Endothelial cell of hepatic sinusoid (primary cell): Measurements from ENCODE around the gene MRPS18A.

ENCODE experiments used
- in situ Hi-C: cut with HindIII; loops from 2 replicates; pipeline ENCODE4 v1.10.0; 2017; ENCODE audit warnings: low sequenced_read_pairs

MRPS18A gene

DNA sequence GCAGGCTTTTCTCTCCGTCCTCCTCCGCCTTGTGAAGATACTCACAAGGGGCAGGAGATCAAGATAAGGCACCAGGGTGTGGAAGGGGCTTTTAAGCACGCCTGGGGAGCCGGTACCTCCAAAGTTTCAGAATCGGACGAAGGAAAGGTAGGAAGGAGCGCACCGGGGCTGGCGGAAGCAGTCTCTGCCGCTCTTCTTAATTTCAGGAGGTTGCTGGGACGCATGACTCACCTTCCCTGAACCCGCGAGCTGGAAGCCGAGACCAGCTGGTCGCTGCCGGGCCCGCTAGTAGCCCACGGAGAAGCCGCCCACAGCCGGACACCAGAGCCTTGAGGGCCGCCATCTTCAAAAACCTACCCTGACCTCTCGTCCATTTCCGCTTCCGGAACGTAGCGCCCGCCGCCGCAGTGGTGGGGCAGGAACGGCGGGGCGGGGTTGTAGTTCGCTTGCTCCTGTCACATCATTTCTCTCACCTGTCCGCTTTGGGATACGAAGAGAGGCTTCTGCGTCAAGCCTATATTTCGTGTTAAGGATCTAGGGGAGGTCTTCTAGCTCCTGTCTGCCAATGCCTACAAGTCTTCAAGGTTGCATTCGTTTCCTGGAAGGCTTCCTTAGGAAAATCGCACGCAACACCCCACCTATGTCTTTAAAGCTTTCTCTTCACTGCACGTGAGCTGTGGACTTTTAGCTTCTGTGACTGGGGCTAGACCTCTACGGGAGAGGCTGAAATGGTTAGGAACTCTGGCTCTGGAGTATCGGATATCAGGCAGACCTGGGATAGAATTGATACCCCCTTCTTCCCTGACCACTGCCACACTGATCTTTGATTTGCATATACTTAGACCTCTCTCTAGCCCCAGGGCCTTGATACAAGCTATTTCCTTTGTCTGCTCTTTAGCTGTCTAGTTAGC lies at the start of gene MRPS18A:
Gene MRPS18A, minus strand, starts transcription at position 355 of the 911 bp plus-strand sequence. Its CDS starts 12 bp downstream, at position 343.
- in situ Hi-C loops, result loop anchor here (5.0 to 10.0 kb wide), 2 partner anchors 35 to 147 kb away; no protein-coding TSS in a partner anchor

DNA sequence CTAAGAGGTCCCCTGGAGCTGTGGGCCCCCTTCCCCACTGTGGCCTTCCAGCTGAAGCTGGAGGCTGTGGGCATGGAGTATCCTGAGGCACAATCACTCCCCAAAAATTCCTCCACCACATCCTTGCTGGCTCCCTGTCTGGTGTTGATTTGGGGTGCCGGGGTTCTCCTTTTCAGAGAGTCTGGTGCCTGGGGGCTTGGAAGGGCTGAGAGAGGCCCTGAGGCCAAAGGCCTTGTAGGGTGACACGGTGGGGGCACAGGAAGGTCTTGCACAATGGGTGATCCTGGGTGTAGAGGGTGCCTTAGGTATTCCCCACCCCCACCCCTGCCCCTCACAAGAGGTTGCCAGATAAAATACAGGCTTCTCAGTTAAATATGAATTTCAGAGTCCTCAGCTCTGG lies 49.3 kb upstream of the MRPS18A start:
- in situ Hi-C loops, result no loop called here

GRCh38 chr6:43736211-43736786 lies 48.7 kb upstream of the MRPS18A start:
- in situ Hi-C loops, result no loop called here

DNA sequence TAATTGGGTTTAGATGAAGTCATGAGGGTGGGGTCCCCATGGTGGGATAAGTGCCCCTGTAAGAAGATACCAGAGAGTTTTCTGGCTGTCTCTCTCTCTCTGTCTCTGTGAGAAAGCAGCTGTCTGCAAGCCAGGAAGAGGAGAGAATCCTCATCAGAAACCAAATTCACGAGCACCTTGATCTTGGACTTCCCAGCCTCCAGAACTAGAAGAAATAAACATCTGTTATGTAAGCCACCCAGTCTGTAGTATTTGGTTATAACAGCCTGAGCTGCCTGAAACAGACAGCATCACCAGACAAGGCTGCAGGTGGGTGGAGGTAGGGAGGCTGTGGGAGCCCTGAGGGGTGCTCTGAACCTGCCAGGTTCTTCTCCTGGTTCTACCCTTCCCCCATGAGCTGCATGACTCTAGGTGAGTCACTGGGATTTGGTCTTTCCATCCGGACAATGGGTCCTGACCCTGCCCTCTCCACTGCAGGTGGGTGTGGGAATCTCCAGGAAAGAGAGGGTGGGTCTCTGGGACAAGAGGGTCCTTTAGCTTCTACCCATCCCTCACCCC lies 48.1 kb upstream of the MRPS18A start:
- in situ Hi-C loops, result no loop called here

GRCh38 chr6:43734294-43734665 lies 46.7 kb upstream of the MRPS18A start:
- in situ Hi-C loops, result loop anchor here (5.0 kb wide), 1 partner anchor 83 kb away; no protein-coding TSS in a partner anchor

DNA sequence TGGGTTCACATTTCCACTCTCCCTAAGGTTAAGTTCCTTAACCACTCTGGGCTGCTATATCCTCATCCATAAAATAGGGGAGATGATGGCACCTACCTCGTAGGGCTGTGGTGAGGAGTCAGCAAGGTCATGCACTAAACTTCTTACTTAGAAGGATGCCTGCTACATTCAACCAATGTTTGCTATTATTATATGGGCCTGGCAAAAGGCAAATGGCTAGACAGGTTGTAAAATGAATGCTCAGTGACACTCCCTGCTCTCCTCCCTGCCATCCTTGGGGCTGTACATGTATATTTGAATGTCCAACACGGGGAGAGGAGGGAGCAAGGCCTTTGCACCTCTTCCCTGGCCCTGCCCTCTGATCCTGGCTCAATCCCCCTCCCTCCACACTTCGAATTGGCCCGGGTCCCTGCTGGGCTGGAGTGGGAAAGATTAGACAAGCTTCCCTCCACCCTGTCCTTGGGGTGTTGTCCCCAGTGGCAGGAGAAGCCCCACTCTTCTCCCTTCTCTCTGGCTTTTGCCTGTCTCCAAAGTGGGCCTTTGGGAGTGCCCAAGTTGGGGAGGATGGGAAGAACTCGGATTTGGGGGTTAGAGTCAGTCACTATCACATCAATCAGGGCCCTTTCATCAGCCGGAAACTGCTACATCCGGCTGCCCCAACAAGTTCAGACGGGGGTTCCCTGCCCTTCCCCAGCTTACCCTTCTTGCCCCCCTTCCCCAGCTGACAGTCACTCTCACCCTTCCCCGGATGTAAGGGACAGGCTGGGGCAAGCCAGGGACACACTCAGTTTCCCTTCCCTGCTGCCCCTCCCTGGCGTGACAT lies 46.1 kb upstream of the MRPS18A start:
- in situ Hi-C loops, result loop anchor here (5.0 kb wide), 1 partner anchor 84 kb away; no protein-coding TSS in a partner anchor

DNA sequence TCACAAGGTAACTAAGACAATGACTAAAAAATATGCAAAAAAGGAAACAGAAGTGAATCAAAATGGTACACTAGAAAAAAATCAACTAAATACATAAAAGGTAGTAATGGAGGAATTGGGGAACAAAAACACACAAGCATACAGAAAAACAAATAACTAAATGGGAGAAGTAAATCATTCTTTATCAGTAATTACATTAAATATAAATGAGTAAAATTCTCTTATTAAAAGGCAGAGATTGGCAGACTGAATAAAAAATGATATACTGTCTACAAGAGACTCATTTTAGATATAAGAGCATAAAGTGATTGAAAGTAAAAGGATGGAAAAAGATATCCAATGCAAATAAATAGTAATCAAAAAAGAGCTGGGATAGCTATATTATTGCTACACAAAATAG lies 43.0 kb upstream of the MRPS18A start:
- in situ Hi-C loops, result loop anchor here (5.0 kb wide), 1 partner anchor 87 kb away; no protein-coding TSS in a partner anchor

DNA sequence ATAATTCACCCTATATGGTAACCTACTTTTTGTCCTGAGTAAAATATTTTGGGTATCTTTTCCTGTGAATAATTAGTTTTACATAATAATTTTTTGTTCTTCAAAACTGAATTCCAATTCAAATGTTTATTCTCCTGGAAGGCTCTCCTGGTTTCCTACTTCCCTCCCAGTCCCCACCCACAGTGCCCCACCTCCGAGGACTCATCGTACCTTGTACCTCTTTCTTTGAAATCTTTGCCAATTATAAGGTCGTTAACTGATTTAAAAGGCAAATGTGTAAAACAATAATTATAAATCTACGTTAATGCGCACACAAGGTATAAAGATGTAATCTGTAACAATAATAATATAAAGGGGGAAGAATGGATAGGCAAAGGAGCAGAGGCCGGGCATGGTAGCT lies 41.9 kb upstream of the MRPS18A start:
- in situ Hi-C loops, result no loop called here

- in situ Hi-C loops, result no loop called here
Measured at GRCh38 chr6:43728586-43728985, 41.0 kb upstream of the MRPS18A start.

- in situ Hi-C loops, result no loop called here
Measured at GRCh38 chr6:43727634-43728033, 40.0 kb upstream of the MRPS18A start.

GRCh38 chr6:43725643-43726580 lies 38.3 kb upstream of the MRPS18A start:
- in situ Hi-C loops, result no loop called here

DNA sequence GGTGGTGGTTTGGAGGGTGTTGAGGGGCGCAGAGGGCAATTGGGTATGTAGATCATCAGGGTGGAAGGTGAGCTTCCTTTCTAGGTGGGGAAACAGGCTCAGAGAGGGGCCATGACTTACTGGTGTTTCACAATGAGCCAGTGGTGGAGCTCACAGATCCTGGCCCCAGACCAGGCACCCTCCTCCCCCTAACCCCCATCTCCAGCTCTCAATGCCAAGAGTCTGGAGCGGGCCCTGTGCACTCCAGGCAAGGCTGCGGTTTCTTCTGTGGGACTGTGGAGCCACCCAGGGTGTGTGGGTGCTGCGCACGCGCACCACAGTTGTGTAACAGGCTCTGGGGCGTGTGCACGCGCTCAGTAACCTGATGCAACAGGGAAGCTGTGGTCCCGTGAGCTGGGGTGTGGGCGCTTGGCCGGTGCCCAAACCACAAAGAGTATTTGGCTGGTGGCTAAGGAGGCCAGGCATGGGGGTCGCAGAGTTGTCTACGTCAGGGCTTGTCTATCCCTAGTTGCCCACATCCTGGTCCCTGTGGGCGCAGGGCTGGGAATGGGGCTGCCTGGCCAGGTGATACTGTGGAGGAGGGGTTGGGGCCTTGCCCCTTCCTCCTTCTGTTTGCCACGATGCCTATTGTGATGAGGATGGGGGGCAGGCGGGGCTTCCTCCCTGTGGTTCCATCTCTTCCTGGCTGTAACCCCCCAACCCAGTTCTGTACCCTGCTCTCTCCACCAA lies 37.5 kb upstream of the MRPS18A start:
- in situ Hi-C loops, result no loop called here

DNA sequence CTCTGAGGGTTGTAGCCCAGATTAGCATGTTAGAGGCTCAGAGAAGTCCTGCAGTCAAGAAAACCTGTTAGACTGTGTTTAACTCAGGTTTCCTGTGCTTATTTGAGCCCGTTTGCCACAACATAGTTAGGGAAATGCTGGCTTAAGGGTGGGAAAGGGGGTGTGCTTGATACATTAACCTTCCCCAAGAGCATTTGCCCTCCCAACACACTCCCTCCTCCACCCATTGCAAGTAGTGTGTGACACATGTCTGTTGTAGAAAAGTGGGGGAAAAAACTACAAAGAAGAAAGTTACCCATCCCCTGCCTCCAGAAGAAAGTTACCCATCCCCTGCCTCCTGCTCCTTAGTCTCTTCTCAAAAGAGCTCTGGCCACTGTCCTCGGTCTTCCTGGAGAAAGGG lies 36.8 kb upstream of the MRPS18A start:
- in situ Hi-C loops, result no loop called here

DNA sequence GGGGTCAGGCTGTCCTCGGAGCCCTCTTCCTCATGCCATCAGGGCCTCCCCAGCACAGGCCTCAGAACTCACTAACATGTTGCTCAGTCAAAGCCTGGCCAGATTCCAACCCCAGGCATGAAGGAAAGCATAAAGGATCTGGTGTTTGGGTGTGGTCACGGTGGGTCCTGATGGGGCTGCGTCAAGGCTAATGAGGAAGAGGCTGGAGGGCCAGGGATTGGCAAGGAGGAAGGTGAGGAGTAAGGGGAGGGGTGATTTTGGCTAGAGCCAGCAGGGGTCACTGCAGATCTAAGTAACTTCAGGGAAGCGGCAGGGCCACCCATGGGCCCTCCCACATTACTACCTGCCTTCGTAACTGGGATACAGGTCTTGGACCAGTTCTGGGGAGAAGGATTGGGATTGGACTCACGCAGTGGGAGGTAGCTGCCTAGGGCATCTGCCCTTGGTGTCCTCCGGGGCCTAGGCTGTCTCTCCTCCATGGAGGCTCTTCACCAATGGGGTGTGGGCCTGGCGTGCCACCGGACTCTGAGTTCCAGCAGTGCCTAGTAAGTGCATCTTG lies 36.2 kb upstream of the MRPS18A start:
- in situ Hi-C loops, result no loop called here

GRCh38 chr6:43722920-43723545 lies 35.4 kb upstream of the MRPS18A start:
- in situ Hi-C loops, result no loop called here

DNA sequence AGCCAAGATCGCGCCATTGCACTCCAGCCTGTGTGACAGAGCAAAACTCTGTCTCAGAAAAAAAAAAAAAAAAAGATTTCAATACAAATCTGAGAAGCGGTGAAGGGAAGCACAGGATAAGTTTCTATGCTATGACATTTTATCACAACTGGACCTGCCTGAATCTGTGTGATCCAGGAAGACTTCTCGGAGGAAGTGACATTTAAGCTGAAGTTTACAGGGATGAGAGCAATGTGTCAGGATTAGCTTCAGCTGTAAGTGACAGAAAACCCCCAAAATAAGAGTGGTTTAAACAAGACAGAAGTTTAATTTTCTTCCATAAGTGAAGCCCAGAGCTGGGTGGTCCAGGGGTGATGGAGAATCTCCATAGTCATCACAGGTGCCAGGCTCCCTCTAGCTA lies 33.4 kb upstream of the MRPS18A start:
- in situ Hi-C loops, result no loop called here

- in situ Hi-C loops, result no loop called here
Measured at GRCh38 chr6:43719511-43719910, 31.9 kb upstream of the MRPS18A start.

GRCh38 chr6:43718387-43719105 lies 31.0 kb upstream of the MRPS18A start:
- in situ Hi-C loops, result no loop called here
